ENCODE measurements around the gene GDPD4.

The GDPD4 gene

GRCh38 chr11:77301510-77301909 lies at the start of gene GDPD4:
TSS of gene GDPD4 (minus strand) at chr11:77301686. CDS start at chr11:77285137, 16,549 bp downstream.
- no peak for DNase-seq (ENCODE audit: low read depth)

- DNase-seq (ENCODE audit: low read depth) = no peak
These were observed 46.5 kb upstream of the GDPD4 start for GRCh38 chr11:77347948-77348347.

- peak; percentile 82 for DNase-seq (ENCODE audit: low read depth)
These were observed 45.6 kb upstream of the GDPD4 start for GRCh38 chr11:77346906-77347603.

- peak; percentile 79 for DNase-seq (ENCODE audit: low read depth)
These were observed 44.1 kb upstream of the GDPD4 start for GRCh38 chr11:77345621-77346020.

GRCh38 chr11:77340501-77340900 lies 39.0 kb upstream of the GDPD4 start:
- no peak for DNase-seq (ENCODE audit: low read depth)

- no peak for DNase-seq (ENCODE audit: low read depth)
These were observed 30.8 kb upstream of the GDPD4 start for GRCh38 chr11:77332259-77332658.

GRCh38 chr11:77325159-77325558 lies 23.7 kb upstream of the GDPD4 start:
- no peak for DNase-seq (ENCODE audit: low read depth)

GRCh38 chr11:77324508-77324907 lies 23.0 kb upstream of the GDPD4 start:
- peak; percentile 72 for DNase-seq (ENCODE audit: low read depth)

GRCh38 chr11:77322926-77323590 lies 21.6 kb upstream of the GDPD4 start:
- peak; percentile 24 for DNase-seq (ENCODE audit: low read depth)

GRCh38 chr11:77322506-77322905 lies 21.0 kb upstream of the GDPD4 start:
- peak; percentile 69 for DNase-seq (ENCODE audit: low read depth)

- DNase-seq (ENCODE audit: low read depth) = peak; percentile 23
These were observed 18.9 kb upstream of the GDPD4 start for GRCh38 chr11:77320351-77320750.

GRCh38 chr11:77318600-77318999 lies 17.1 kb upstream of the GDPD4 start:
- DNase-seq (ENCODE audit: low read depth) = no peak

GRCh38 chr11:77316733-77317342 lies 15.4 kb upstream of the GDPD4 start:
- no peak for DNase-seq (ENCODE audit: low read depth)

- DNase-seq (ENCODE audit: low read depth) = no peak
These were observed 10.6 kb upstream of the GDPD4 start for GRCh38 chr11:77312107-77312506.

- DNase-seq (ENCODE audit: low read depth) = no peak
These were observed 10.2 kb upstream of the GDPD4 start for GRCh38 chr11:77311701-77312100.

- no peak for DNase-seq (ENCODE audit: low read depth)
These were observed 9.2 kb upstream of the GDPD4 start for GRCh38 chr11:77310721-77311120.

- DNase-seq (ENCODE audit: low read depth) = peak; percentile 5
These were observed 8.1 kb upstream of the GDPD4 start for GRCh38 chr11:77309401-77310085.

GRCh38 chr11:77308838-77309237 lies 7.4 kb upstream of the GDPD4 start:
- no peak for DNase-seq (ENCODE audit: low read depth)

GRCh38 chr11:77303328-77303727 lies 1.8 kb upstream of the GDPD4 start:
- no peak for DNase-seq (ENCODE audit: low read depth)

- no peak for DNase-seq (ENCODE audit: low read depth)
These were observed 1.3 kb upstream of the GDPD4 start for GRCh38 chr11:77302752-77303151.

GRCh38 chr11:77300695-77301094 lies 791 bp downstream of the GDPD4 start:
- no peak for DNase-seq (ENCODE audit: low read depth)

- peak; percentile 20 for DNase-seq (ENCODE audit: low read depth)
These were observed 1.5 kb downstream of the GDPD4 start for GRCh38 chr11:77300028-77300427.

GRCh38 chr11:77299528-77299993 lies 1.9 kb downstream of the GDPD4 start:
- peak; percentile 28 for DNase-seq (ENCODE audit: low read depth)

Data from iris pigment epithelial cell (primary cell).